Posterior cingulate gyrus (tissue), 11 donors: ENCODE results near the gene DNAJC7.

Experiments used
- DNase-seq, 10 donors: peaks; one replicate each; pipeline versions ENCODE4 v3.0.0 to v3.0.0-alpha.2; 2020 to 2021; ENCODE audit warnings: mixed read lengths in 3 of 10
- intact Hi-C: fragments of 100-400 bp; cut with DNase I; formaldehyde crosslinking; loops from one replicate; pipeline ENCODE4 v1.15.1; 2023

The DNAJC7 gene, protein sequence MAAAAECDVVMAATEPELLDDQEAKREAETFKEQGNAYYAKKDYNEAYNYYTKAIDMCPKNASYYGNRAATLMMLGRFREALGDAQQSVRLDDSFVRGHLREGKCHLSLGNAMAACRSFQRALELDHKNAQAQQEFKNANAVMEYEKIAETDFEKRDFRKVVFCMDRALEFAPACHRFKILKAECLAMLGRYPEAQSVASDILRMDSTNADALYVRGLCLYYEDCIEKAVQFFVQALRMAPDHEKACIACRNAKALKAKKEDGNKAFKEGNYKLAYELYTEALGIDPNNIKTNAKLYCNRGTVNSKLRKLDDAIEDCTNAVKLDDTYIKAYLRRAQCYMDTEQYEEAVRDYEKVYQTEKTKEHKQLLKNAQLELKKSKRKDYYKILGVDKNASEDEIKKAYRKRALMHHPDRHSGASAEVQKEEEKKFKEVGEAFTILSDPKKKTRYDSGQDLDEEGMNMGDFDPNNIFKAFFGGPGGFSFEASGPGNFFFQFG

DNA sequence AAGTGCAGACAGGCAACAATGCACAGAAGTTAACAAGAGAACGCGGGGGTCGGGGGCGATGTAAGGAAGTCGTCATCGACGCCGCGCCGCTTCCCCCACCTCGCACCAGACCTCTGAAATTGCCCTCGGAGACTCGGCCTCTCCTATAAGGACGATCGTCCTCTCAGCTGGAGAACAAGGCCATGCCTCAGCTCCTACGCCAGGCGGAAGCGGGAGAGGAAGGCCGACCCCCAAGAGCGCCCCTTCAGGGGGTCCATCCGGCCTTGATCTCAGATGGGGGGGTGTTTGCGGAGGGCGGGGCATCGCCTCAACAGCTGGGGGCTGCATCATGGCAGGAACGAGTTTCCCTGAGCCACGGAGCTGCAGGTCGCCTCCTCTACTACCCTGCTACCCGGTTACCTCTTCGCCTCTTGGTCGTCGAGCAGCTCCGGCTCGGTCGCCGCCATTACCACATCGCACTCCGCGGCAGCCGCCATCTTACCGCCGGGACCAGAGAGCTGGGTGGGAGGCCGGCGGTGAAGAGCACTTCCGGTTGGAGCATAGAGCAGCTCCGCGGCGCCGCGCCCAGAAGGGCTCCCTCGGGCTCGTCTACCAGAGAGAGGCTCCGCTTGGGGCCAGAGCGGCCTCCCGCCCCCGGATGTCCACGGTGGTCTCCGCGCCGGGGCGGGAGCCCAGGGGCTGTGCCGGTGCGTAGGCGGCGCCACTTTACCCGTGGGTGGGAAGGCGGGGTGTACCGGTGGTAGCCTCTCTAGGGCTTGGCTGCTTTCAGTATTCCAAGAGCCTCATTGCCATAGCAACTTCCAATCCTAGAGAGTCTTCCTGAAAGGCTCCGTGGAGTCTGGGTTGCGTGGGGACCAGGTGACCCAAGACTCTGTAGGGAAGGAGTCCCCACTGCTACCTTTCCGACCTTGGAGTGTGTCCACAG, at the start of gene DNAJC7:
Gene DNAJC7 (minus strand): TSS at position 499 of the 925 bp plus-strand sequence. CDS start 23 bp downstream, at position 476.
- intact Hi-C loops: no loop called here
- DNase-seq: peak; percentile 78 to 99 (median 91)

DNA sequence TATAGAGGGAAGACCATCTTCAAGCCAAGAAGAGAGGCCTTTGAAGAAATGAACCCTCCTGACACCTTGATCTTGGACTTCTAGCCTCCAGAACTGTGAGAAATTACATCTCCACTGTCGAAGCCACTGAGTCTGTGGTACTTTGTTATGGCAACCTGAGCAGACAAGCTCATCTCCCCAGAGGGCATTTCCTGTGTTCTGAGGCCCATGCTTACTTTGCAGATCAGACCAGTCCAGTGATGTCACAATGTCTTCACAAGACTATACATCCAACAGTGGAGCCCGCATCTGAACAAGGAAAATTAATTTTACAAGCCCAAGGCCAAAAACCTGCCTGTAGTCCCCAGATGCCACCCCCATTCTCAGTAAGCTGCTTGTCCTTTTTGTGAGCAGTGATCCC, 48.0 kb upstream of the DNAJC7 start:
- DNase-seq: no peak
- intact Hi-C loops: no loop called here

DNA sequence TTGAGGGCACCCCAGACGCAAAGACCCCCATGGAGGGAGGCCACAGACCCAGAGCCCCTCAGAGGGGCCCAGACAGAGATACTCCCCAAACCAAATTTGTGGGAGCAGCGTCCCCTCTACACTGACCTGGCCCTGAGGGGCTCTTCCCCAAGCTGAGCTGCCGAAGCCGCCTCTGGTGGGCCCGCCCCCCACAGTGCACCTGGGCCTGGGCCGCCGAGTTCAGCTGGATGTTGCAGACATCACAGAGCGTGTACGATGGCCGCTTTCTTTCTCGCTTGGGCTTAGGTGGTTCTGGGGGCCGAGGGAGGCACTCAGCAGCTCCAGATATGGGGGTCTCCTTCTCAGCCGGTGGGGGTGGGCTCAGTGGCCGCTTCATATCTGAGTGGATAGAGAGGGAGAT, 45.4 kb upstream of the DNAJC7 start:
- intact Hi-C loops: no loop called here

DNA sequence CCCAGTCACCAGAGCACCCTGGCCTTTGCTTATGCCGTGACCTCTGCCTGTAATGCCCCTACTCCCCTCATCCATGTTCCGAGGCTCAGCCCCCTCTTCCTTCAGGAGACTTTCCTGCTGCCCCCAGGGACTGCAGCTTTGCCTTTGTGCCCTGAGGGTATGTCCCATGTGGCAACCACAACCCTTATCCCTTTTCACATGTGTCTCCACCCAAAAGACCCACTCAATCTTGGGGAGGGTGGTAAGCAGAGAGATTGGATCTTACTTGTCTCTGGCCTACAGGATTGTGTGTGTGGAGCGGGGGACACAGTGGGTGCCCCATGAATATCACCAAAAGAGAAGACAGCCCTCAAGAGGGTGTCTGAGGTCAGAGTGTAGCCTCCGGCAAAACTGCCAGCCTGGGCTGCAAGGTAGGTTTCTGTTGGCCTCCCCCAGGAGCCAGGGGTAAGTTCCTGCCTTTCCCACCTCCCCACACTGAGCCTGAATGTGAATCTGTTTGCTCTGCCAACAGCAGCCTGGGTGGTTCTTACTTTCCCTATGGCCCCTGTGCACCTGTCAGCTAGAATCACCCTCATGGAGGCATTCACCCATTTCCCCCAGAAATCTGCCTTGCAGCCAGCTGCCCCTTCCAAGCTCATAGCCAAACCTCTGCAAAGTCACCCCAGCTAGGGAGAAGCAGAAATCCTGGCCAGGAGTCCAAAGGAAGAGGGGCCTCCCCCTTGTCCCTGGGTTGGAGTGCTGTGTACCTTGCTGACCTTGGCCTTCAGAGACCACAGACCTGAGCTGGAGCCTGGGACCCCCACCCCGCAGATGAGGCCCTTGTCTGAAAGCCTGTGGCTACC, 44.6 kb upstream of the DNAJC7 start:
- intact Hi-C loops: no loop called here

More for the DNA sequence above, 45.4 kb upstream of the DNAJC7 start:
- no peak for DNase-seq

DNA sequence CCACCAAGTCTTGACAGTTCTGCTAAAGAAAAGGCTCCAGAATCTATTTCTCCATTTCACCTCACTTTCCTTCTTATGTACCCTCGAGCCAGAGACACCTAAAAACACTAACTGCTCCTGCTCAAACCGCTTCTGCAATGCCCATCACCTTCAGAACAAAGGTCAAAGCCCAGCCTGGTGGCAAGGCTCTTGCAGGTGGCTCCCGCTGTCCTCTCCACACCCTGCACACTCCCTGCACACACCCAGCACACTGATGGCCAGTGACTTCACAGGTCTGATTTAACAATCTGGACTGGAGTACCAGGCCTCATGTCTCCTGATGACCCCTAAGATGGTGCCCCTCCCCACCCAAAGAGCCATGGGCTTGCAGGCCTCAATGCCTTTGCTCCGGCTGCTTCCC, 43.0 kb upstream of the DNAJC7 start:
- no peak for DNase-seq
- intact Hi-C loops: no loop called here

More for the DNA sequence above, 44.6 kb upstream of the DNAJC7 start:
- no peak for DNase-seq

DNA sequence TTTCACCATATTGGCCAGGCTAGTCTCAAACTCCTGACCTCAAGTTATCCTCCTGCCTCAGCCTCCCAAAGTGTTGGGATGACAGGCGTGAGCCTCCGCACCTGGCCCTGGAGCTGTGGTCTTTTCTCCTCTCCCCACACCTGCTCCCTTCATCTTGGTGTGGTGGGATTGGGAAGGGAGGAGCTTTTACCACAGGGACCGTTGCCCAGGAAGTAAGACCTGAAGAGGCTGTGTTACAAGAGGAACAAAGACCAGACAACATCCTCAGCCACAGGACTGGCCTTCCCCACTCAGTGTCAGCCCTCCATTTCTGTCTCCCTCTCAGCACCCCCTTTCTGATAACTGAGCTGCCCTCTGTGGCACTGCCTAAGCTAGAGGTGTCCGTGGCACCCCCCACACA, 42.6 kb upstream of the DNAJC7 start:
- DNase-seq: no peak
- intact Hi-C loops: no loop called here

DNA sequence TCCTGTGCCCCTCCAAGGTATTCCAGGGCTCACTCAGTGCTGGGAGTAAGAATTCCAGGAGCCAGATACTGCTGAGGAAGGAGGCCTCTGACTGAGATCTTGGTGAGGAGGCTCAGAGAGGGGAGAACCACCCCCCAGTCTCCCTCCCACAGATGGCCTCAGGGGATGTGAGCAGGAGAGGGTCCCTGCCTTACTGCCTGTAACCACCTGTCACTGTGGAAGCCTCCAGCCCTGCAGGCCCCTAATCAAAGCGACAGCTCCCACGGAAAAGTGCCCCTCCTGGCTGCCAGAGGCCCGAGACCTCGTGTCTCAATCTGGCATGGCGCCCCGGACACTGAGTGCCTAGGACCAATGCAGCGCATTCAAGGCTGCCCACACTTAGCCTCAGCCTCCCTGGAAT, 40.8 kb upstream of the DNAJC7 start:
- DNase-seq: no peak
- intact Hi-C loops: no loop called here

DNA sequence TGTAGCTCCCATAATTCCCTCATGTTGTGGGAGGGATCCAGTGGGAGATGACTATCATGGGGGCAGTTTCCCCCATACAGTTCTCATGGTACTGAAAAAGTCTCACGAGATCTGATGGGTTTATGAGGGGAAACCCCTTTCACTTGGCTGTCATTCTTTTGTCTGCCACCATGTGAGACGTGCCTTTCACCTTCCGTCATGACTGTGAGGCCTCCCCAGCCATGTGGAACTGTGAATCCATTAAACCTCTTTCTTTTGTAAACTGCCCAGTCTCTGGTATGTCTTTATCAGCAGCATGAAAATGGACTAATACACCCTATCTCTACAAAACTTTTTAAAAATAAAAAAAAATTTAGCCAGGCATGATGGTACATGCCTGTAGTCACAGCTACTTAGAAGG, 39.4 kb upstream of the DNAJC7 start:
- no peak for DNase-seq
- intact Hi-C loops: no loop called here

DNA sequence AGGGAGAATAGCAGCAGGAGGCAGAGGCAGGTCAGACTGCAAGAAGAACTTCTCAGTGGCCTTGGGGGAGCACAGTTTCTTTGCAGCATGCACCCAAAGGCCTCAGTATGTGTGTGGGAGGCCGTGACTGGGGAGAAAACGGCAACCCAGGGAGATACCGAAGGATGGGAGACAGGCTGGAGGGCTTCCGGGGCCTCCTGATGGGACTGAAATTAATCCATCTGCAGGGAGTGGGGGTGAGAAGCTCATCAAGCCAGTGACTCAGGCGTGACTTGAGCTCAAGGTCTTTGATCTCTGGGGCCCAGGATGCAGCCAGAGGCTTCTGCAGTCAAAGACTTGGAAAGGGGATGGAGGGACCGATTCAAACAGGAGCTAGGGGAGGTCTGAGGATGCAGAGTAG, 38.3 kb upstream of the DNAJC7 start:
- intact Hi-C loops: no loop called here
- DNase-seq: no peak

DNA sequence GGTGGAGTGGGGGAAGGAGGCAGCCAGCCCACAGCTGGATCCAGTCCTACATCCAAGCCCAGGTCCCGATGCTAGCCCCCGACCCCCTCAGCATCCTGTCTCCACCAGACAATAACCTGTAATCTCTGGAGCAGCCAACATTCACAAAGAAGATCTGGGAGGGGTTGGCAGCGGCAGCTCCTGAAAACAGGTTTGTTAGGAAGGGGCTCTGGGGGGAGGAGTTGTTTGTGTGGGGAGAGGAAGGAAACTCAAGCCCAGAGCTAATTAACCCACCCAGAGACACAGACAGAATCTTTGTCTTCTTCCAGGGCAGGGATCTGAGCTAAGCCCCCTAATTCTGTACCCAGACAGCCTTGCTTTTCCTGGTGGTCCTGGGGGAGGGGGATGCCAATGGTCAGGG, 37.8 kb upstream of the DNAJC7 start:
- intact Hi-C loops: no loop called here
- DNase-seq: no peak

DNA sequence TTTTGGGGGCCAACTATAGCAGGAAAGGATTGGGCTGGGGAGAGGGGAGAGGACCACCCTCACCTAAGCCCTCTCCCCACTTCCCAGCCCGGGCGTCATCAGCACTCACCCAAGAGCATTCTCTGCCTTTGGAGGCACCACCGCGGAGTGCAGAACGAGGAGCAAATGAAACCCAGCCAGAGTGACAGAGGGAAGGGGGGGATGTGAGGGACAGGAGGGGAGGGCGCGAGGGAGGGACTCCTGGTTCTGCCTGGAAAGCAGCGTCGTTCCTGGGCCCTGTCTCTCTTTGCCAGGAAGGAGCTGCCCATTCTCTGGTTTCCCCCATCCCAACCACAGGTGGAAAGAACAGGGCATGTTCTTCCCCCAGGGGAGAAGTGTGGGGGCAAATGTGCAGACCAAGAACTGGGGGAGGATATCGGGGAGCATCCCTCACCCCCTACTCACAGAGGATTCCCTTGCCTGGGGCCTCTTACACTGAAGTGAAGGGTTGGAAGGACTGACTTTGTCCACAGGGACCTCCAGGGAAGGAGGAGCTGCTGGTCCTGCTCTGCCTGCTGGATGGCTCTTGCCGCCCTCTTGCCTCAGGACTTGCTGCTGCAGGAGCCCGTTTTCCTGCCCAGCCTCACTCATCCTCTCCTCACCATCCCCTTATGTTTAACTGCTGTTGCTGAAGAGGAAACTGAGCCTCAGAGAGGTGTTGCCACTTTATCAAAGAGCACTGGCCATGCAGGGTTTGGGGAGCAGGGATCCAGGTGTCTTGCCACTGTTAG, 36.7 kb upstream of the DNAJC7 start:
- intact Hi-C loops: no loop called here
- DNase-seq: no peak

DNA sequence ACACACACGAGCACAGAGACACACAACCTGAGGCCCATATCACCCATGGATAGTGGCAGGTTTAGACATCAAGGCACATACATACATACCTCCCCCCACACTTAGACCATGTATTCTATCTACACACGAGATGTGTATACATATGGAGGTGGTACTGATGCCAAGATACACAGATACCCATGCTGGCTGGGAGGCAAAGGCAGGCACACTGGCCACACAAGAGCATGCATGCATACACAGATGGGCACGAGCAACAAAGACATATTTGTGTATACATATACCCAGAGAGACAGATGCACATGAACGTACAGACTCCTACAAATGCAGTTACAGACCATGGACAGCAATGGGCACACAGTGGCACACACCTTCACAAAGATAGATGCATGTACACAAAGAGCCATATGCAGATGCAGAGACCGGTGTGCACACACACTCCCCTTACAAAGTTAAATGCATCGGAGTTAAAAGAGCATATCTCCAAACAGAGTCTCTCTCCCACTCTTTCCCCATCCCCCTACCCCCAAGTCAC, 35.2 kb upstream of the DNAJC7 start:
- DNase-seq: no peak
- intact Hi-C loops: no loop called here

DNA sequence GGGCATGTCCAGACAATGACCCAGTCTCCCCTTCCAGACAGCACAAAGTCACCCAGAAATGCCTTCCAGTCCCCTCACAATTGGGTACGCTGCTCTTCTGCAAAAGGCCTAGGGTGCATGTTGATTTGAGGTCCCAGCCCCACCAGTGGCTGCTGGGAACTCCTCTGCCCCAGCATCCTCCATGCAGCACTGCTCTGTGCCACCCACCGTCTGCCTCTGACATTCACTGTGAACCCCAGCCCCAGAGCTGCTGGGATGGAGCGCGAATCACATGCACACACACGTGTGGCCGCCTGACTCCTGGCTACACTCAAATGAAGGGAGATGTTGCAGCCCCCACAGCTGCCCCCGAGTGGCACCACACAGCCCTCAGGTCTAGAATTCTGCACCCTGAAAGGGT, 34.4 kb upstream of the DNAJC7 start:
- intact Hi-C loops: no loop called here
- DNase-seq: no peak

DNA sequence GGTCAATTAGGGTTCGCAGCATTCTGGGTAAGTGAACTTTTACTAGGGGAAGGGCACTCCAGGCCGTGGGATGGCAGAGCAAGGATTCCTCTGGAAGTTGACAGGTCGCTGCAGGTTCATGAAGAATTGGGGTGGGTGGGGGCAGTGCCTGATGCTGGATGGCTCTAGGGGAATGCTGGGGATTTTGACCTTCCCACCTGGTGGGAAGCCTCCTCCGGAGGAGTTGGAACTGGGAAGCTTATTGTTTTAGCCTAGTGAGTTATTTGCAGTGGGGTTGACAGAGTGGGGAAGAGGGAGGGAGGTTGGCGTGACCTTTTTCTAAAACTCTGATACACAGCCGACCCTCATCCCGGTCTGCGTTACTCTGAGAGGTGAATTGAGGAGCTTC, 33.8 kb upstream of the DNAJC7 start:
- DNase-seq: no peak
- intact Hi-C loops: no loop called here

DNA sequence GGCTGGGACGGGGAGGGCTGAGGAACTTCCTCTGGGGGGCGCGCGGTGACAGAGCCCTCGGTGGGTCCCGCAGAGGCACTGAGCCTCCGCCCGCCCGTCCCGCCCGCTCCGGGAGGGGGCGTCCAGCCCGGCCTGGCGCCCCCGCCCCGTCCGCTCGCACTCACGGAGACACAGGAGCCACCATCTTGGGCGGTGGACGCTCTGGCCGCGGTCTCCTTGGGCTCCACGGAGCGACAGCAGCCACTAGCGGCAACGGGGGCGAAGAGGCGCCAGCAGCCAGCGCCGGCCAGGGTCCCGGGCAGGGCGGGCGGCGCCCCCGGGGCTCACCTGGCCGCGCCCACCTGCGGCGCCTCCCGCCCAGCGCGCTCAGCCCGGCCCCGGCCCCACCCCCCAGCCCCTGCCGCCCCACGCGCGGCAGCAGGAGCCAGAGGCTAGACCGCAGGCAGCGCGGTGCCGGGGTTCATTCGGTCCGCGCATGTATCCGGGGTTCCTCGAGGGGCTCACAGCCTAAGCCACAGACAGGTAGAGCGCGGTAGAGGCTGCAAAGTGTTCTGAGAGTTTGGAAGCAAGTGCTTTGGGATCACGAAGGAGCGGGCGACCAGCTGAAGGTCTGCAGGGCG, 33.3 kb upstream of the DNAJC7 start, which contains the start of gene C17orf113:
Gene C17orf113 (minus strand): TSS at position 209 of the 620 bp plus-strand sequence. CDS start 7,225 bp downstream, outside the sequence.
- intact Hi-C loops: no loop called here
- DNase-seq: peak; percentile 27 to 95 (median 67)

DNA sequence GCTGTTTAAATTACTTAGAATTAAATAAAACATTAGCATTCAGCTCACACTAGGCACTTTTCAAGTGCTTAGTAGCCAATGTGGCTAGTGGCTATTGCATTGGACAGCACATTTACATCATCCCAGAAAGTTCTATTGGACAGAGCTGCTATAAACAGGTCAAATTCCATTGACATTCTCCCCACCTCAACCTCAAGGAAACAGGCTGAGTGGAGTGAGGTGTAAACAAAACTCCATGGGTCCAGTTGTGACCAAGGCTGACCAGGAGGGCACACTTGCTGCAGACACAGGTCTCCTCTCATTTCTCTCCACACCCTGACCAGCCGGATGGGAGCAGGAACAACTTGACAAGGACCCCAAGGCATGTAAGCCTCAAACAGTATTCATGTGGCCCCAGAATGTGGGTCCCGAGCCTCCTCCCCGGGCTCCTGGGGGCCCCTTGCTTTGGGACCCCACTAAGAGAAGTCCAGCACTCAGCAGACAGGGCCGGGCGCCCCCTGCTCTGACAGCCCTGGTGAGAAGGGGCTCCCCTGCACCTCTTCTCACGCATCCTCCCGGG, 32.7 kb upstream of the DNAJC7 start:
- intact Hi-C loops: no loop called here
- DNase-seq: no peak

DNA sequence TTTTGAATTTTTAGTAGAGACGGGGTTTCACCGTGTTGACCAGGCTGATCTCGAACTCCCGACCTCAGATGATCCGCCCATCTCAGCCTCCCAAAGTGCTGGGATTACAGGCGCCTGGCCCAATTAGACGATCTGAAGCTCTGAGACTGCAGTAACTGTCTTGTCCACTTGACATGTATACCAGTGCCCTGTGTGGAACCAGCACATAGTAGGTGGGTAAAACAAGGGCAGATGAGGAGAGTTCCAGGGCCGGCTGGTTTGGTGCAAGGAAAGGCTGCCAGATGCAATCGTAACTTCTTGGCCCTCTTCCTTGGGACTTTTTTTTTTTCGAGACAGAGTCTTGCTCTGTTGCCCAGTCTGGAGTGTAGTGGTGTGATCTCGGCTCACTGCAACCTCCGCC, 30.1 kb upstream of the DNAJC7 start:
- no peak for DNase-seq
- intact Hi-C loops: no loop called here

DNA sequence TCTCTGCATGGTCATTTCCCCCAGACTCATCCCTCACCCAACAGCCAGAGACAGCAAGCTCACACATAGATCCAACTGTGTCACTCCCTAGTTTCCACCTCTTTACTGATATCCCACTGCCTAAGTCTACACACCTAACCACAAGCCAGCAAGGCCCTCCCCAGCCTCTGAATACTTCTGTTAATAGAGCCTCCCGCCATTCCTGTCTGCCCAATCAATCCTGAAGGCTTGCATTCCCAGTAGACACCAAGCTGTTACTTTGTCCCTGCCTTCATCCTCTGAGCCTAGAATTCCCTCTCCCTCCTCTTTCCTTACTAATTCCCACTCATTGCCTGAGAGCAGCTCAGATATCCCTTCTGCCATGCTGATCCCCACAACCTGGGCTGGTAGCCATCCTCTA, 28.5 kb upstream of the DNAJC7 start:
- DNase-seq: no peak
- intact Hi-C loops: no loop called here
